NB4 (cell line): ENCODE data around the gene VWA1.

Source experiments
- DNase-seq: peaks from one replicate; pipeline ENCODE4 v3.0.0; 2010; ENCODE audit warnings: low read depth
- H3K4me3 ChIP-seq: one replicate; pipeline ENCODE4 v1.5.1; 2011; ENCODE audit warnings: mild to moderate bottlenecking, low read depth, low read length, moderate library complexity
- MYC ChIP-seq: IDR thresholded peaks from 2 replicates; pipeline ENCODE4 v1.6.1; 2011; ENCODE audit warnings: low read depth, low read length
- POLR2A ChIP-seq: IDR thresholded peaks from 2 replicates; pipeline ENCODE4 v1.6.1; 2011; ENCODE audit warnings: mild to moderate bottlenecking; ENCODE audit not compliant: insufficient read length; ENCODE audit errors: extremely low read depth
- TF ChIP-seq, protein P1 (sequence below): IDR thresholded peaks from 2 replicates; pipeline ENCODE4 v1.6.1; 2011; ENCODE audit warnings: low read depth, low read length
- TF ChIP-seq, protein P2 (sequence below): IDR thresholded peaks from one replicate; pipeline ENCODE4 v1.5.1; 2012; ENCODE audit warnings: low read depth, low read length

The VWA1 gene

DNA sequence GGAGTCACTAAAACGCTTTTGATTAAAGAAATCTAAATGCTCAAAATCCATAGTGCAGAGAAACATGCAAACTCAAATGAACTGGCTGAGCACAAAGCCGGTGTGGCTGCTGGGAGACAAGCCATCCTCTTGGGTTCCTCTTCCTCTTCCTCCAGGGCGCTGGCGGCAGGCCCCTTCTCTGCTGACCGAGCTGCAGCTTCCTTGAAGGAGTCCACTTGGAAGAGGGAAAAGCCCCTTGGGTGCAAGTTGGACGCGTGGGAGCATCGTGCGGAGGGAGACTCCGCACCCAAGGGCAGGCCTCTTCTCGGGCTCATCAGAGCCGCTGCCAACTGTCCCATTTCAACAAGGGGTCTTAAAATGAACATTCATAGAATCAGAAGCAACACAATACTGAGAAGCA is 44.3 kb upstream of the VWA1 start:
- TF ChIP-seq MYC (no peak), POLR2A (no peak)
- TF ChIP-seq, protein P1, sequence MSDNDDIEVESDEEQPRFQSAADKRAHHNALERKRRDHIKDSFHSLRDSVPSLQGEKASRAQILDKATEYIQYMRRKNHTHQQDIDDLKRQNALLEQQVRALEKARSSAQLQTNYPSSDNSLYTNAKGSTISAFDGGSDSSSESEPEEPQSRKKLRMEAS, result no peak
- TF ChIP-seq, protein P2, sequence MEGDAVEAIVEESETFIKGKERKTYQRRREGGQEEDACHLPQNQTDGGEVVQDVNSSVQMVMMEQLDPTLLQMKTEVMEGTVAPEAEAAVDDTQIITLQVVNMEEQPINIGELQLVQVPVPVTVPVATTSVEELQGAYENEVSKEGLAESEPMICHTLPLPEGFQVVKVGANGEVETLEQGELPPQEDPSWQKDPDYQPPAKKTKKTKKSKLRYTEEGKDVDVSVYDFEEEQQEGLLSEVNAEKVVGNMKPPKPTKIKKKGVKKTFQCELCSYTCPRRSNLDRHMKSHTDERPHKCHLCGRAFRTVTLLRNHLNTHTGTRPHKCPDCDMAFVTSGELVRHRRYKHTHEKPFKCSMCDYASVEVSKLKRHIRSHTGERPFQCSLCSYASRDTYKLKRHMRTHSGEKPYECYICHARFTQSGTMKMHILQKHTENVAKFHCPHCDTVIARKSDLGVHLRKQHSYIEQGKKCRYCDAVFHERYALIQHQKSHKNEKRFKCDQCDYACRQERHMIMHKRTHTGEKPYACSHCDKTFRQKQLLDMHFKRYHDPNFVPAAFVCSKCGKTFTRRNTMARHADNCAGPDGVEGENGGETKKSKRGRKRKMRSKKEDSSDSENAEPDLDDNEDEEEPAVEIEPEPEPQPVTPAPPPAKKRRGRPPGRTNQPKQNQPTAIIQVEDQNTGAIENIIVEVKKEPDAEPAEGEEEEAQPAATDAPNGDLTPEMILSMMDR, result no peak
- no peak overlapping the region for H3K4me3 ChIP-seq
- no peak for DNase-seq

DNA sequence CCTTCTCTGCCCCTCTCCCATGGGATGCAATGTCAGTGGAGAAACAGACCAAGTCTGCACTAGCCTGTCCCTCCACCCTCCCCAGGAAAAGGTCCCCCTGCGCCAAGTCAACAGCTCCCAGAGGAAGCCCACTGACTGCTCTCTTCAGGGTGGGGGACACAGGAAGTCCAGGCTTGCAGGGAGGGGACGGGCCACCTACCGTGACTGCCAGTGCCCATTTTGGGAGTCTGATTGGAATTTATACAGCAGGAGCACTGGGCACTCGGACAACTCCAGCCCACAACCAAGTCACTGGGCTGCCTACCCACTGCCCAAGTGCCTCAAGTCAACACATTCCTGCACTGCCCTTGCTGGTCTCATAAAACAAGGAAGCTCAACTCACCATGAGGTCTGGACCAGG is 42.5 kb upstream of the VWA1 start:
- no peak overlapping the region for H3K4me3 ChIP-seq
- TF ChIP-seq, protein P2, result no peak
- TF ChIP-seq, protein P1, result no peak
- no peak for TF ChIP-seq MYC
- TF ChIP-seq POLR2A, result no peak
- no peak for DNase-seq

DNA sequence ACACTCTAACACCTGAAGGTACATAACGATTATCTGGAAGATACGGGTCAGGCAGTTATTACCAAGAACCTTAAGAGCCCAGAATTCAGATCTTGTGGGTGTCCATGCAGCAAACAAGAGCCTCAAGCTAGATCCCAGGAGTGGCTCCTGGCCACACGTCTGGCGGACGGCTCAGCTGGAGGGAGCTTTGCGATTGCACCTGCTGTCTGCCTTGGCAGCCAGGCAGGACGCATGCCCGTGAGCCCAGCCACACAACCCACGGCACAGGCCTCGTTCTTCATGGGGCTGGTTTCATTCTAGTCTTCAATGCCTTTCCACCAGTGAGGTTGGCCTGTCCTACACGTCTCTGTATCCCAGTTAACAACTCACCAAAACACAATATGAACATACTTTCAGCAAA is 42.1 kb upstream of the VWA1 start:
- no peak overlapping the region for H3K4me3 ChIP-seq
- TF ChIP-seq, protein P1, result no peak
- TF ChIP-seq POLR2A (no peak), MYC (no peak)
- TF ChIP-seq, protein P2, result no peak
- DNase-seq, result no peak

DNA sequence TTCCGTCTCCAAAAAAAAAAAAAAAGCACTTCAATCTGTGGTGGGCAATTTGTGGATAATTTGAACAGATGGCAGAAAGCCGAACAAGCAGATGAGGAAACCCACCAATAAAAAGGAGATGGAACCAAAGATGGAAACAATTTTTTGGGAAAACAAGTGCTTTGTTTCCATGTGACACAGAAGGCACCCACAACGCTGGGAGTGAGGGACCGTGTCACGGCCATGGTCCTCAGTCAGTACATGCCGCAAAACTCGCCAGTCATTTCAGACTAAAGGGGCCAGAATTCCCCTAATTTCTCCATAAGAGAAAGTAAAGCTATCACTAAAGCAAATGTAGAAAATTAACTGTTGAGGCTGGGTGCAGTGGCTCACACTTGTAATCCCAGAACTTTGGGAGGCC is 41.4 kb upstream of the VWA1 start:
- TF ChIP-seq, protein P2, result no peak
- TF ChIP-seq POLR2A, result no peak
- TF ChIP-seq, protein P1, result no peak
- TF ChIP-seq MYC, result no peak
- no peak overlapping the region for H3K4me3 ChIP-seq
- no peak for DNase-seq

DNA sequence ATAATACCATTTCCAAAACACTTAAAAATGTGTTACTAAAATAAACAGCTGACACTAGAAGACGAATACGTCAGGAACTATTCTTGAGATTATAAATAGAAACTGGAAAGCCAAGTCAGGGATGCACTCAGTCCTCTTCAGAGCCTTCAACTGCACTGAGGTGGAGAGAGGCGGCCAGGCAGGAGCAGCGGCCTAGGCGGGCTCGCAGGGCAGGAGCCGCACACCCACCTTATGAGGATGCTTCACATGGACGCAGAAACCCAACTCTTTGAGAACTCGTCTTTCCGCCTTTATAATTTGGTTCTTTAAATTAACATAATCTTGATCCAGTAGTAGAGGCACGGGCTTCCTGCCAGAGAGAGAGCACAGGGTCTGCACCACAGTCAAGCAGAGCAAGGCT is 40.3 kb upstream of the VWA1 start:
- no peak for TF ChIP-seq MYC
- TF ChIP-seq, protein P1, result no peak
- TF ChIP-seq, protein P2, result no peak
- TF ChIP-seq POLR2A, result no peak
- no peak overlapping the region for H3K4me3 ChIP-seq
- DNase-seq, result no peak
